Panc1 (cell line): Measurements from ENCODE around the gene FRS2. TPM values are rescaled to one million over a fixed set of nuclear protein-coding genes. Genes with fewer than 3 reads are reported as not detected.

ENCODE experiments used
- ATAC-seq: fragments of 200-7000 bp; cut with Tn5 transposase; 2 replicates; pipeline ENCODE4 v1.9.1; 2020; ENCODE audit warnings: mild to moderate bottlenecking, moderate library complexity
- BruUV-seq: library from RNA; stranded (reverse); fragments of 400-500 nt; replicated peaks from 2 replicates; lab custom pipeline; 2021; lab: Mats Ljungman, UMichigan
- CTCF ChIA-PET: fragments of 300-600 bp; sonication (Branson Sonifier 250); formaldehyde crosslinking; loops from one replicate; lab custom pipeline; 2022; ENCODE audit warnings: antibody characterized with exemption; lab: Charles Lee
- POLR2A ChIA-PET: fragments of 300-600 bp; sonication (Branson Sonifier 250); formaldehyde crosslinking; loops from one replicate; lab custom pipeline; 2022; ENCODE audit warnings: antibody characterized with exemption; lab: Charles Lee
- DNase-seq: peaks from one replicate; pipeline ENCODE4 v3.0.0-alpha.2; 2010; ENCODE audit warnings: low read depth, low spot score
- H3K27ac ChIP-seq: 2 replicates; pipeline ENCODE4 v1.5.1; 2011; ENCODE audit warnings: mild to moderate bottlenecking, low read length, inconsistent platforms
- H3K27me3 ChIP-seq: fragments of 200-500 bp; sonication (Bioruptor generic); 2 replicates; pipeline ENCODE4 v1.6.0; 2014; ENCODE audit warnings: low read length, inconsistent platforms; ENCODE audit not compliant: control insufficient read depth, insufficient read depth
- H3K36me3 ChIP-seq: fragments of 200-500 bp; sonication (Bioruptor generic); 2 replicates; pipeline ENCODE4 v1.5.1; 2014; ENCODE audit warnings: inconsistent platforms, mild to moderate bottlenecking, low read length, moderate library complexity; ENCODE audit not compliant: control insufficient read depth, insufficient read depth
- H3K4me1 ChIP-seq: 2 replicates; pipeline ENCODE4 v1.5.1; 2011; ENCODE audit warnings: inconsistent platforms, mild to moderate bottlenecking, low read length, moderate library complexity; ENCODE audit not compliant: control insufficient read depth, insufficient read depth
- H3K4me3 ChIP-seq, 2 experiments: 2 replicates each; pipeline ENCODE4 v1.5.1; 2011 to 2012; ENCODE audit warnings: low read depth in 2 of 2, low read length in 2 of 2, mild to moderate bottlenecking in 2 of 2, inconsistent platforms in 1 of 2, moderate library complexity in 1 of 2
- H3K9me3 ChIP-seq: fragments of 200-500 bp; sonication (Bioruptor generic); 2 replicates; pipeline ENCODE4 v1.5.1; 2014; ENCODE audit warnings: low read depth, mild to moderate bottlenecking, inconsistent platforms, low read length, moderate library complexity; ENCODE audit not compliant: control insufficient read depth, insufficient read depth
- POLR2AphosphoS5 ChIP-seq: IDR thresholded peaks from 2 replicates; pipeline ENCODE4 v1.6.1; 2012; ENCODE audit warnings: mild to moderate bottlenecking, low read depth, low read length, moderate library complexity
- REST ChIP-seq, 2 experiments: IDR thresholded peaks; 2 replicates each; pipeline ENCODE4 v1.6.1; 2011 to 2012; ENCODE audit warnings: low read depth in 2 of 2, control low read depth in 1 of 2, low read length in 1 of 2, mild to moderate bottlenecking in 1 of 2, moderate library complexity in 1 of 2; ENCODE audit not compliant: insufficient read depth in 1 of 2
- SIN3A ChIP-seq: IDR thresholded peaks from 2 replicates; pipeline ENCODE4 v1.6.1; 2012; ENCODE audit warnings: low read depth, mild to moderate bottlenecking, low read length, moderate library complexity, borderline replicate concordance; ENCODE audit not compliant: insufficient read depth
- TCF7L2 ChIP-seq: IDR thresholded peaks from 2 replicates; pipeline ENCODE4 v1.6.1; 2011; ENCODE audit warnings: mild to moderate bottlenecking, low read depth, low read length, inconsistent platforms
- in situ Hi-C: cut with HindIII; loops from 2 replicates; pipeline ENCODE4 v1.10.0; 2016; ENCODE audit warnings: low sequenced_read_pairs, low pct_unique_long_range_greater_than_20kb
- intact Hi-C: fragments of 100-400 bp; cut with micrococcal nuclease; formaldehyde crosslinking; loops from one replicate; pipeline ENCODE4 v1.10.0; 2022; ENCODE audit not compliant: unreplicated experiment
- total RNA-seq: library from RNA; stranded (reverse); gene quantifications from one replicate; pipeline ENCODE4 v1.2.1, GENCODE V29; 2021; ENCODE audit not compliant: unreplicated experiment
- TF ChIP-seq, protein P1 (sequence below): fragments of 450-650 bp; IDR thresholded peaks from 2 replicates; pipeline ENCODE4 v1.5.1; 2017; ENCODE audit warnings: mild to moderate bottlenecking

FRS2 gene
- total RNA-seq, 1 experiment from 2014 or later, result 26.6 TPM

DNA sequence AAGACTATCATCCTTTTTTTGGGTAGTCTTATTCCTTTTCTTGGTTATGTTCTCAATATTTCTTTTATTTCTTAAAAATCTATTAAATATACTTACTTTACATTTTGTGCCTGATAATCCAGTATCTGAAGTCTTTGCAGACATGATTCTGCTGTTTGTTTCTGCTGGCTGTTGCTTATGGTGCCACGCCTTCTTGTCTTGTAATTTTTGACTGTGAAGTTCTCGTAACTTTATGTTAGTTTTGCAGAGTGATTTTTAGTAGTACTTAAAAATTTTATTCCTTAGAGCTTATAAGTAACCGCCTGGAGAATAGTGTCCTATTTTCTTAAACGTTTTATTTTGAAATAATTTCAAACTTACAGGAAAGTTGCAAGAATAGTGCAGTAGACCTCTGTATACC, 10.5 kb downstream of the FRS2 start:
- ChIA-PET POLR2A (interaction anchor here (0.6 kb wide), 1 partner anchor 22 kb away, joined by 4 read pairs; no protein-coding TSS in a partner anchor), CTCF (no interaction called here)
- in situ Hi-C loops, result loop anchor here (25.0 kb wide), 1 partner anchor 107 kb away; the partner anchor contains the start of gene CCT2
- intact Hi-C loops, result no loop called here
- ATAC-seq (no peak), DNase-seq (no peak)
- no peaks in the 10 kb centered on the region for H3K9me3 ChIP-seq
- no TSS peak for BruUV-seq
- H3K4me3 ChIP-seq, result no peak overlapping the region
- no peak overlapping the region for H3K27ac ChIP-seq
- H3K27me3 ChIP-seq, result no peaks in the 10 kb centered on the region
- H3K36me3 ChIP-seq, result no peaks in the 10 kb centered on the region
- TF ChIP-seq POLR2AphosphoS5, result no peak
- TF ChIP-seq, protein P1, sequence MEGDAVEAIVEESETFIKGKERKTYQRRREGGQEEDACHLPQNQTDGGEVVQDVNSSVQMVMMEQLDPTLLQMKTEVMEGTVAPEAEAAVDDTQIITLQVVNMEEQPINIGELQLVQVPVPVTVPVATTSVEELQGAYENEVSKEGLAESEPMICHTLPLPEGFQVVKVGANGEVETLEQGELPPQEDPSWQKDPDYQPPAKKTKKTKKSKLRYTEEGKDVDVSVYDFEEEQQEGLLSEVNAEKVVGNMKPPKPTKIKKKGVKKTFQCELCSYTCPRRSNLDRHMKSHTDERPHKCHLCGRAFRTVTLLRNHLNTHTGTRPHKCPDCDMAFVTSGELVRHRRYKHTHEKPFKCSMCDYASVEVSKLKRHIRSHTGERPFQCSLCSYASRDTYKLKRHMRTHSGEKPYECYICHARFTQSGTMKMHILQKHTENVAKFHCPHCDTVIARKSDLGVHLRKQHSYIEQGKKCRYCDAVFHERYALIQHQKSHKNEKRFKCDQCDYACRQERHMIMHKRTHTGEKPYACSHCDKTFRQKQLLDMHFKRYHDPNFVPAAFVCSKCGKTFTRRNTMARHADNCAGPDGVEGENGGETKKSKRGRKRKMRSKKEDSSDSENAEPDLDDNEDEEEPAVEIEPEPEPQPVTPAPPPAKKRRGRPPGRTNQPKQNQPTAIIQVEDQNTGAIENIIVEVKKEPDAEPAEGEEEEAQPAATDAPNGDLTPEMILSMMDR, result no peak
- TF ChIP-seq REST (IDR thresholded peaks at IDR 0.05; ENCODE audit: insufficient read depth in 1 of 2, low read depth in 2 of 2, low read length in 1 of 2), result no peak
- no peak for TF ChIP-seq TCF7L2
- TF ChIP-seq SIN3A, result no peak
- H3K4me1 ChIP-seq, result peaks cover 10% of the 10 kb centered on the region

GRCh38 chr12:69481133-69481532, 10.9 kb downstream of the FRS2 start:
- intact Hi-C loops, result no loop called here
- no peak overlapping the region for H3K4me3 ChIP-seq
- in situ Hi-C loops, result loop anchor here (25.0 kb wide), 1 partner anchor 106 kb away; the partner anchor contains the start of gene CCT2
- POLR2A ChIA-PET, result no interaction called here
- no peaks in the 10 kb centered on the region for H3K9me3 ChIP-seq
- TF ChIP-seq SIN3A, result no peak
- TF ChIP-seq REST (IDR thresholded peaks at IDR 0.05; ENCODE audit: insufficient read depth in 1 of 2, low read depth in 2 of 2, low read length in 1 of 2), result no peak
- TF ChIP-seq, protein P1, result no peak
- no peak for TF ChIP-seq TCF7L2
- no TSS peak for BruUV-seq
- no peaks in the 10 kb centered on the region for H3K27me3 ChIP-seq
- DNase-seq (no peak), ATAC-seq (no peak)
- H3K36me3 ChIP-seq, result no peaks in the 10 kb centered on the region
- CTCF ChIA-PET, result interaction anchor here (0.7 kb wide), 1 partner anchor 91 kb away, joined by 4 read pairs; no protein-coding TSS in a partner anchor
- peaks cover 6% of the 10 kb centered on the region for H3K4me1 ChIP-seq
- H3K27ac ChIP-seq, result no peak overlapping the region
